Loucy (cell line): Measurements from ENCODE around the gene P2RX7.

ENCODE experiments used
- H2AFZ ChIP-seq: fragments of 200-600 bp; sonication (generic); 2 replicates; pipeline ENCODE4 v1.6.0; 2016; ENCODE audit warnings: antibody characterized with exemption, mild to moderate bottlenecking, low read length, moderate library complexity
- H3F3A ChIP-seq: fragments of 200-600 bp; 2 replicates; pipeline ENCODE4 v1.6.0; 2016; ENCODE audit warnings: antibody characterized with exemption, low read depth, mild to moderate bottlenecking
- H3K27me3 ChIP-seq: fragments of 200-600 bp; sonication (generic); 2 replicates; pipeline ENCODE4 v1.6.1; 2014; ENCODE audit warnings: low read length, mild to moderate bottlenecking; ENCODE audit not compliant: insufficient read depth, poor library complexity, severe bottlenecking
- H3K36me3 ChIP-seq: fragments of 200-600 bp; sonication (generic); 2 replicates; pipeline ENCODE4 v1.6.1; 2016; ENCODE audit warnings: low read length; ENCODE audit not compliant: insufficient read depth
- H3K4me1 ChIP-seq: fragments of 200-600 bp; sonication (generic); 2 replicates; pipeline ENCODE4 v1.5.1; 2014; ENCODE audit warnings: low read length, mild to moderate bottlenecking; ENCODE audit not compliant: insufficient read depth, poor library complexity, severe bottlenecking
- H3K4me2 ChIP-seq: fragments of 200-600 bp; sonication (generic); 2 replicates; pipeline ENCODE4 v1.6.0; 2014; ENCODE audit warnings: antibody characterized with exemption, low read length, low read depth, mild to moderate bottlenecking; ENCODE audit not compliant: poor library complexity, severe bottlenecking
- H3K4me3 ChIP-seq: fragments of 200-600 bp; sonication (generic); 2 replicates; pipeline ENCODE4 v1.5.1; 2014; ENCODE audit warnings: low read length, mild to moderate bottlenecking, mixed read lengths; ENCODE audit not compliant: poor library complexity, severe bottlenecking
- H3K79me2 ChIP-seq: fragments of 200-600 bp; sonication (generic); 2 replicates; pipeline ENCODE4 v1.6.1; 2014; ENCODE audit warnings: low read length; ENCODE audit not compliant: insufficient read depth
- H3K9ac ChIP-seq: fragments of 200-600 bp; sonication (generic); 2 replicates; pipeline ENCODE4 v1.6.0; 2014; ENCODE audit warnings: mild to moderate bottlenecking, low read depth, low read length, moderate library complexity; ENCODE audit not compliant: poor library complexity, severe bottlenecking
- H3K9me2 ChIP-seq: fragments of 200-600 bp; sonication (generic); replicated peaks from 2 replicates; pipeline ENCODE4 v1.6.1; 2016; ENCODE audit warnings: low read depth, low read length, mixed read lengths
- H3K9me3 ChIP-seq: fragments of 200-600 bp; sonication (generic); 2 replicates; pipeline ENCODE4 v1.6.1; 2014; ENCODE audit warnings: mild to moderate bottlenecking, antibody characterized with exemption, low read length, low read depth; ENCODE audit not compliant: insufficient read depth
- H4K20me1 ChIP-seq: fragments of 200-600 bp; sonication (generic); 2 replicates; pipeline ENCODE4 v1.6.0; 2014; ENCODE audit warnings: antibody characterized with exemption, low read length, mild to moderate bottlenecking; ENCODE audit not compliant: insufficient read depth, poor library complexity, severe bottlenecking
- CTCF ChIP-seq: fragments of 200-600 bp; sonication (generic); conservative IDR thresholded peaks from 2 replicates; pipeline ENCODE4 v1.5.1; 2014; ENCODE audit warnings: mild to moderate bottlenecking, antibody characterized with exemption, low read length
- EZH2phosphoT487 ChIP-seq: fragments of 200-600 bp; IDR thresholded peaks from 2 replicates; pipeline ENCODE4 v1.6.1; 2018; ENCODE audit warnings: antibody characterized with exemption, mild to moderate bottlenecking, moderate library complexity, borderline replicate concordance

P2RX7 gene

GRCh38 chr12:121085506-121086353 is 46.9 kb upstream of the P2RX7 start:
- Histone ChIP-seq H4K20me1 (no peaks in the 10 kb centered on the region), H3K9ac (no peak overlapping the region)

GRCh38 chr12:121086781-121087295 is 45.8 kb upstream of the P2RX7 start:
- Histone ChIP-seq H3K27me3 (no peaks in the 10 kb centered on the region), H3K4me1 (peaks cover 43% of the 10 kb centered on the region), H3K9me2 (no peaks in the 10 kb centered on the region), H3K4me2 (no peak overlapping the region), H3K4me3 (no peak overlapping the region), H3K36me3 (no peaks in the 10 kb centered on the region), H3K9ac (no peak overlapping the region), H3K79me2 (no peaks in the 10 kb centered on the region), H4K20me1 (no peaks in the 10 kb centered on the region), H2AFZ (no peak overlapping the region), H3F3A (no peaks in the 10 kb centered on the region), H3K9me3 (no peaks in the 10 kb centered on the region)
- TF ChIP-seq CTCF (no peak), EZH2phosphoT487 (no peak)

More at GRCh38 chr12:121085506-121086353, 46.9 kb upstream of the P2RX7 start:
- Histone ChIP-seq H3K9me2 (no peaks in the 10 kb centered on the region), H3F3A (no peaks in the 10 kb centered on the region), H3K36me3 (no peaks in the 10 kb centered on the region), H2AFZ (no peak overlapping the region), H3K9me3 (no peaks in the 10 kb centered on the region), H3K27me3 (no peaks in the 10 kb centered on the region), H3K4me1 (peaks cover 32% of the 10 kb centered on the region), H3K4me2 (no peak overlapping the region), H3K79me2 (no peaks in the 10 kb centered on the region), H3K4me3 (no peak overlapping the region)
- TF ChIP-seq CTCF (no peak), EZH2phosphoT487 (no peak)

GRCh38 chr12:121087467-121088194 is 45.0 kb upstream of the P2RX7 start:
- no peak overlapping the region for H3K4me3 ChIP-seq
- H3K79me2 ChIP-seq, result no peaks in the 10 kb centered on the region
- H3F3A ChIP-seq, result no peaks in the 10 kb centered on the region
- peaks cover 51% of the 10 kb centered on the region for H3K4me1 ChIP-seq
- no peaks in the 10 kb centered on the region for H3K27me3 ChIP-seq
- no peaks in the 10 kb centered on the region for H3K9me2 ChIP-seq
- no peaks in the 10 kb centered on the region for H3K36me3 ChIP-seq
- no peaks in the 10 kb centered on the region for H4K20me1 ChIP-seq
- no peaks in the 10 kb centered on the region for H3K9me3 ChIP-seq
- H3K4me2 ChIP-seq, result no peak overlapping the region
- TF ChIP-seq EZH2phosphoT487 (no peak), CTCF (no peak)
- H2AFZ ChIP-seq, result peak overlapping the region; percentile 34
- H3K9ac ChIP-seq, result no peak overlapping the region
